ENCODE results near the gene PBX1.
A peak's percentile ranks its signal among the peaks of the same experiment; 100 is the strongest.

PBX1 gene

DNA sequence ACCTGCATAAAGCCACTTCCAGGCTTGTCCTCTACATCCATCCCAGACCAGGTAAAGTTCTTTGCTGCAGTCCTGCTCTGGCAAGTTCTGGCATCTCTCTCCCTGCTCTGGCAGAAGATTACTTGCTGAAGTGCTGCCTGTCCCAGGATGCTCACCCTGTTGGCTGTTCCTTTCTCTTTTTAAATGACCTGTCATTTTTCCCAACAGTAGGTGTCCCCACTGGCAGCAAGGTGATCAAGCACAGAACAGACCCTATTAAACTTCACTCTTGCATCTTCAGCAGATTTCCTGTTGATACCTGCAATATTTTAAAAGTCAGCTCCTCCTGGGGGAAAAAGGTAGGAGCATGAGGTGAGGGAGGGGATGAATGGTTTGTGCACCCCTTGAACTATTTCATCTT lies 332.6 kb downstream of the PBX1 start:
- H3K27ac ChIP-seq (ENCODE audit: extremely low read depth, low read depth, low read length): no peak overlapping the region
- H3K9me3 ChIP-seq (ENCODE audit: control insufficient read depth, insufficient read depth, low read depth, low read length): no peaks in the 10 kb centered on the region
- no peak for TF ChIP-seq KLF10 (tag by site-specific recombination; IDR thresholded peaks at IDR 0.05)
- no peak for TF ChIP-seq ZNF561 (tag by site-specific recombination; IDR thresholded peaks at IDR 0.05; ENCODE audit: borderline replicate concordance)
- TF ChIP-seq, protein P1, sequence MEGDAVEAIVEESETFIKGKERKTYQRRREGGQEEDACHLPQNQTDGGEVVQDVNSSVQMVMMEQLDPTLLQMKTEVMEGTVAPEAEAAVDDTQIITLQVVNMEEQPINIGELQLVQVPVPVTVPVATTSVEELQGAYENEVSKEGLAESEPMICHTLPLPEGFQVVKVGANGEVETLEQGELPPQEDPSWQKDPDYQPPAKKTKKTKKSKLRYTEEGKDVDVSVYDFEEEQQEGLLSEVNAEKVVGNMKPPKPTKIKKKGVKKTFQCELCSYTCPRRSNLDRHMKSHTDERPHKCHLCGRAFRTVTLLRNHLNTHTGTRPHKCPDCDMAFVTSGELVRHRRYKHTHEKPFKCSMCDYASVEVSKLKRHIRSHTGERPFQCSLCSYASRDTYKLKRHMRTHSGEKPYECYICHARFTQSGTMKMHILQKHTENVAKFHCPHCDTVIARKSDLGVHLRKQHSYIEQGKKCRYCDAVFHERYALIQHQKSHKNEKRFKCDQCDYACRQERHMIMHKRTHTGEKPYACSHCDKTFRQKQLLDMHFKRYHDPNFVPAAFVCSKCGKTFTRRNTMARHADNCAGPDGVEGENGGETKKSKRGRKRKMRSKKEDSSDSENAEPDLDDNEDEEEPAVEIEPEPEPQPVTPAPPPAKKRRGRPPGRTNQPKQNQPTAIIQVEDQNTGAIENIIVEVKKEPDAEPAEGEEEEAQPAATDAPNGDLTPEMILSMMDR (tag by site-specific recombination; IDR thresholded peaks at IDR 0.05): 0 out of 2 replicates have a peak, but pooled peaks have one; percentile 28
- POLR2A ChIA-PET: no interaction called here
- no peak overlapping the region for H3K4me3 ChIP-seq (ENCODE audit: low read depth, low read length)
- no peaks in the 10 kb centered on the region for H3K4me1 ChIP-seq (ENCODE audit: control insufficient read depth, insufficient read depth, low read length)
- CTCF ChIA-PET: interaction anchor here (0.7 to 2.4 kb wide), 4 partner anchors 8 to 527 kb away, joined by 3 to 8 read pairs (median 6); no protein-coding TSS in a partner anchor
- H3K36me3 ChIP-seq (ENCODE audit: control insufficient read depth in 2 of 2, insufficient read depth in 1 of 2, low read length in 2 of 2): no peaks in the 10 kb centered on the region

DNA sequence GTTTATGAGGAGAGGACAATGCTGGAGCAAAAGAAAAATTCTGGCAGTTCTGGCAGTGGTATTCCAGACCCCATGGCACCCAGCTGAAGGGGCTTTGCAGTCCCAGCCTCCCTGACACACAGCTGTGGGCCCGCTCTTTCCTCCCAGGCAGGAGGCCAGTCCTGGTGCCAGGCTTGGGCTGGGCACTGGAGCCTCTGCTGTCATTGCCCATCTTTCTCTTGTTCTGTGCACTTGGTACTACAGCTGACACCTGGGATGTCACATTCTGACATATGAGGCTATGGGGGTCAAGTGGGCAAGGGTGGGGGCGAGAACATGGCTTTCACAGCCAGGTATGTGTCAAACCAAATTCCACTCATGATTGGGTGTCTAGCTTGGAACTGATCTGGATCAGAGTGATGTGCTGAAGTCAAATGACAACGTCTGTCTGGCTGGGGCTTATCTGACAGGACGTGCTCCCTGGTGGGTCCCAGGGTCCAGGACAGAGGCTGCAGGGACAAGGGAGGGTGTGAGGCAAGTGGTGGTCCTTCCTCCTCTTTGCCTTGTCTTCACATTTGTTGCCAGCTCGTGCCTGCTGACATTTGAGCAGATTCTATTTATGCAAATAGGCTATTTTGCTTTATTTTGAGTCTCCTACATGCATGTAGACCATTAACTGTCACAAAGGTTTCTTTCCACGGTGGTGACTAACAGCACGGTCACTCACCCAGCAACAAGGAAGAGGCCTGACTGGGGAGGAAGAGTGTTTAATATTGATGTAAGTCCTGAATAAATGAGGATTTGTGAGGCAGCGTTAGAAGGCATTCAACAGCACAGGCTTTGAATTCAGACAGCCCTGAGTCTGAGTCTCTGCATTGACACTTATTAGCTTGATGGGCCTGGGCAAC lies 336.3 kb downstream of the PBX1 start:
- CTCF ChIA-PET: no interaction called here
- Histone ChIP-seq H3K36me3 (ENCODE audit: control insufficient read depth in 2 of 2, insufficient read depth in 1 of 2, low read length in 2 of 2) (no peaks in the 10 kb centered on the region), H3K9me3 (ENCODE audit: control insufficient read depth, insufficient read depth, low read depth, low read length) (no peaks in the 10 kb centered on the region), H3K4me1 (ENCODE audit: control insufficient read depth, insufficient read depth, low read length) (no peaks in the 10 kb centered on the region), H3K27ac (ENCODE audit: extremely low read depth, low read depth, low read length) (no peak overlapping the region), H3K4me3 (ENCODE audit: low read depth, low read length) (no peak overlapping the region)
- TF ChIP-seq SP2 (tag by site-specific recombination; IDR thresholded peaks at IDR 0.05) (no peak), ZNF521 (tag by site-specific recombination; IDR thresholded peaks at IDR 0.05) (no peak), IKZF3 (tag by site-specific recombination; IDR thresholded peaks at IDR 0.05) (no peak), SCRT1 (tag by site-specific recombination; IDR thresholded peaks at IDR 0.05; ENCODE audit: borderline replicate concordance) (no peak), ZNF184 (tag by site-specific recombination; IDR thresholded peaks at IDR 0.05) (no peak), ZNF473 (tag by site-specific recombination; IDR thresholded peaks at IDR 0.05) (no peak)
- POLR2A ChIA-PET: no interaction called here

DNA sequence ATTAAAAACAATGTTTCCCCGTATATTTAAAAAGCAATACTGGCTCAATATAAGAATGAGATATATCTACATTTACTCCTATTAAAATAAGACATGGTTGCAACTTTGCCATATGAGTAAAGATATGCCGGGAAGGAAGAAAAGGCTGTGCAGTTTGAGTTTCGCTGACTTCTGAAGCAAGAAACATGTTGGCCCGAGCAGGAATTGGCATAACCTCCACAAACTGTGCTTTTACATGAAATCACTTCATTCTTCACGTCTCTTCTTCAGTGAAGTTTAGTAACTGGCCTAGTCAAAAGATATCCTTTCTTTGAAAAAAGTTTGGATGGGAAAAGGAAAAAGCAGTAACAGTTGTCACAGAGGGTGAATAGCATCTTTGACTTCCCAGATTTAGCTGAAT lies 342.0 kb downstream of the PBX1 start:
- ChIA-PET CTCF (no interaction called here), POLR2A (no interaction called here)
- Histone ChIP-seq H3K36me3 (ENCODE audit: control insufficient read depth in 2 of 2, insufficient read depth in 1 of 2, low read length in 2 of 2) (no peaks in the 10 kb centered on the region), H3K27ac (ENCODE audit: extremely low read depth, low read depth, low read length) (no peak overlapping the region), H3K4me1 (ENCODE audit: control insufficient read depth, insufficient read depth, low read length) (no peaks in the 10 kb centered on the region), H3K4me3 (ENCODE audit: low read depth, low read length) (no peak overlapping the region), H3K9me3 (ENCODE audit: control insufficient read depth, insufficient read depth, low read depth, low read length) (no peaks in the 10 kb centered on the region)
- TF ChIP-seq, protein P2, sequence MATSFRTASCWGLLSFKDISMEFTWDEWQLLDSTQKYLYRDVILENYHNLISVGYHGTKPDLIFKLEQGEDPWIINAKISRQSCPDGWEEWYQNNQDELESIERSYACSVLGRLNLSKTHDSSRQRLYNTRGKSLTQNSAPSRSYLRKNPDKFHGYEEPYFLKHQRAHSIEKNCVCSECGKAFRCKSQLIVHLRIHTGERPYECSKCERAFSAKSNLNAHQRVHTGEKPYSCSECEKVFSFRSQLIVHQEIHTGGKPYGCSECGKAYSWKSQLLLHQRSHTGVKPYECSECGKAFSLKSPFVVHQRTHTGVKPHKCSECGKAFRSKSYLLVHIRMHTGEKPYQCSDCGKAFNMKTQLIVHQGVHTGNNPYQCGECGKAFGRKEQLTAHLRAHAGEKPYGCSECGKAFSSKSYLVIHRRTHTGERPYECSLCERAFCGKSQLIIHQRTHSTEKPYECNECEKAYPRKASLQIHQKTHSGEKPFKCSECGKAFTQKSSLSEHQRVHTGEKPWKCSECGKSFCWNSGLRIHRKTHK (tag by site-specific recombination; IDR thresholded peaks at IDR 0.05): no peak
- no peak for TF ChIP-seq ZNF146 (tag by site-specific recombination; IDR thresholded peaks at IDR 0.05)
- TF ChIP-seq, protein P3, sequence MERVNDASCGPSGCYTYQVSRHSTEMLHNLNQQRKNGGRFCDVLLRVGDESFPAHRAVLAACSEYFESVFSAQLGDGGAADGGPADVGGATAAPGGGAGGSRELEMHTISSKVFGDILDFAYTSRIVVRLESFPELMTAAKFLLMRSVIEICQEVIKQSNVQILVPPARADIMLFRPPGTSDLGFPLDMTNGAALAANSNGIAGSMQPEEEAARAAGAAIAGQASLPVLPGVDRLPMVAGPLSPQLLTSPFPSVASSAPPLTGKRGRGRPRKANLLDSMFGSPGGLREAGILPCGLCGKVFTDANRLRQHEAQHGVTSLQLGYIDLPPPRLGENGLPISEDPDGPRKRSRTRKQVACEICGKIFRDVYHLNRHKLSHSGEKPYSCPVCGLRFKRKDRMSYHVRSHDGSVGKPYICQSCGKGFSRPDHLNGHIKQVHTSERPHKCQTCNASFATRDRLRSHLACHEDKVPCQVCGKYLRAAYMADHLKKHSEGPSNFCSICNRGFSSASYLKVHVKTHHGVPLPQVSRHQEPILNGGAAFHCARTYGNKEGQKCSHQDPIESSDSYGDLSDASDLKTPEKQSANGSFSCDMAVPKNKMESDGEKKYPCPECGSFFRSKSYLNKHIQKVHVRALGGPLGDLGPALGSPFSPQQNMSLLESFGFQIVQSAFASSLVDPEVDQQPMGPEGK (tag by site-specific recombination; IDR thresholded peaks at IDR 0.05): no peak
- TF ChIP-seq FEZF1 (tag by site-specific recombination; IDR thresholded peaks at IDR 0.05): no peak
- TF ChIP-seq ZNF354C (tag by site-specific recombination; IDR thresholded peaks at IDR 0.05; ENCODE audit: borderline replicate concordance, low read depth): no peak
- no peak for TF ChIP-seq HOXD13 (CRISPR knock-in tag; IDR thresholded peaks at IDR 0.05; ENCODE audit: borderline replicate concordance)
- TF ChIP-seq ZNF571 (tag by site-specific recombination; IDR thresholded peaks at IDR 0.05): no peak
- no peak for TF ChIP-seq ZNF623 (tag by site-specific recombination; IDR thresholded peaks at IDR 0.05)
